Stomach (tissue), 9 donors: ENCODE measurements around the gene TMEM154. TPM values are rescaled to one million over a fixed set of nuclear protein-coding genes. Genes with fewer than 3 reads are reported as not detected.

ENCODE experiments used
- DNase-seq, 2 donors: peaks; one replicate each; pipeline versions ENCODE4 v3.0.0 to v3.0.0-alpha.2; 2013 to 2019
- H3K27ac ChIP-seq, 5 donors: fragments of 200-600 bp in 4 of 5; sonication (generic) in 4 of 5; one replicate each; pipeline ENCODE4 v1.5.1; 2013 to 2019; ENCODE audit warnings: mild to moderate bottlenecking in 1 of 5, moderate library complexity in 1 of 5
- H3K27me3 ChIP-seq, 3 donors: fragments of 200-600 bp; sonication (generic); one replicate each; pipeline ENCODE4 v1.5.1; 2017 to 2019; ENCODE audit warnings: mixed run types in 1 of 3
- H3K36me3 ChIP-seq, 4 donors: fragments of 200-600 bp; sonication (generic); 1 replicate in 3 of 4; 2 replicates in 1 of 4; pipeline ENCODE4 v1.5.1; 2016 to 2019
- H3K4me1 ChIP-seq, 4 donors: fragments of 200-600 bp; sonication (generic); one replicate each; pipeline ENCODE4 v1.5.1; 2016 to 2019
- H3K4me3 ChIP-seq, 4 donors: fragments of 200-600 bp; sonication (generic) in 3 of 4; one replicate each; pipeline ENCODE4 v1.5.1; 2016 to 2019; ENCODE audit warnings: mild to moderate bottlenecking in 1 of 4
- H3K9me3 ChIP-seq, 4 donors: fragments of 200-600 bp; sonication (generic); one replicate each; pipeline ENCODE4 v1.5.1; 2016 to 2019
- EP300 ChIP-seq: sonication (generic); formaldehyde crosslinking; IDR thresholded peaks from one replicate; pipeline ENCODE4 v1.6.1; 2017; ENCODE audit warnings: antibody characterized with exemption
- POLR2A ChIP-seq, 4 donors: fragments of 450-650 bp; IDR thresholded peaks; one replicate each; pipeline ENCODE4 v1.6.1; 2016; ENCODE audit warnings: antibody characterized with exemption in 4 of 4, control low read depth in 2 of 4, mild to moderate bottlenecking in 1 of 4, moderate library complexity in 1 of 4
- POLR2AphosphoS5 ChIP-seq, 3 donors: sonication (generic); formaldehyde crosslinking; IDR thresholded peaks; one replicate each; pipeline ENCODE4 v1.6.1; 2016; ENCODE audit warnings: antibody characterized with exemption in 3 of 3
- WGBS, 5 donors: extraction: QIAGEN DNeasy Blood & Tissue Kit in 3 of 5; methylation state at CpG; one replicate each; pipeline versions ENCODE4 v1.1.5 to v1.1.7; 2013 to 2018; 5-methylcytosine and 5-hydroxymethylcytosine counted together
- intact Hi-C: fragments of 100-400 bp; cut with DNase I; formaldehyde crosslinking; loops from one replicate; pipeline ENCODE4 v1.15.1; 2023; ENCODE audit warnings: low total_unique reads
- polyA plus RNA-seq, 3 donors: library from polyadenylated mRNA; stranded (reverse); fragments of 200-250 nt; gene quantifications; one replicate each; pipeline ENCODE4 v1.2.3, GENCODE V29; 2013
- total RNA-seq, 5 donors: library from RNA; depleted of rRNA; stranded (reverse); fragments of >200 nt; gene quantifications; one replicate each; pipeline versions ENCODE4 v1.1.0 to v1.2.3, GENCODE V29; 2014 to 2016
- TF ChIP-seq, protein P1 (sequence below), 7 experiments: fragments of 450-650 bp in 4 of 7; fragments of 200-600 bp in 3 of 7; sonication (generic) in 3 of 7; IDR thresholded peaks; one replicate each; pipeline ENCODE4 v1.5.1; 2016 to 2019; ENCODE audit warnings: antibody characterized with exemption in 7 of 7, control low read depth in 2 of 7, mild to moderate bottlenecking in 1 of 7
- donor health status: healthy with polysubstance abuse.
- donor health status: Bipolar disorder and iron deficiency.
- donor health status: healthy.

TMEM154 gene
- total and polyA plus RNA-seq, 8 donors = under 0.01 to 5.5 (median 0.69) TPM

DNA sequence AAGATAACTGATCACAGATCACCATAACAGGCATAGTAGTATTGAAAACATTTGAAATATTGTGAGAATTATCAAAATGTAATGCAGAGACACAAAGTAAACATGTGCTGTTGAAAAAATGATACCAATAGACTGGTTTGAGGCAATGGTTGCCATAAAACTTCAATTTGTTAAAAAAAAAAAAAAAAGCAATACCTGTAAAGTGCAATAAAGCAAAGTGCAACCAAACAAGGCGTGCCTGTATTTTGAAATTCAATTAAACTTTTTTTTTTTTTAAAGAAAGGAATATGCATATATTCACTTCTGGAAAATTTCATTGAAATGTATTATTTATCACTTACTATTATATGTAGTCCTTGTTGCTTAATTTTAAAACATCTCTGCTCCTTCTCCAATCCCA is 27.7 kb downstream of the TMEM154 start:
- no peaks in the 10 kb centered on the region for H3K36me3 ChIP-seq
- H3K4me3 ChIP-seq = no peak overlapping the region
- WGBS, 5 donors = 92 to 100% (median 94%) methylated on average over 1 of the region's 1 CpG
- no peak for DNase-seq
- intact Hi-C loops = no loop called here
- H3K27me3 ChIP-seq = no peaks in the 10 kb centered on the region
- H3K9me3 ChIP-seq = peaks cover 0 to 12% (median 5%) of the 10 kb centered on the region in 4 donors
- TF ChIP-seq POLR2A (IDR thresholded peaks at IDR 0.05) (no peak), EP300 (no peak), POLR2AphosphoS5 (IDR thresholded peaks at IDR 0.05) (no peak)
- TF ChIP-seq, protein P1, sequence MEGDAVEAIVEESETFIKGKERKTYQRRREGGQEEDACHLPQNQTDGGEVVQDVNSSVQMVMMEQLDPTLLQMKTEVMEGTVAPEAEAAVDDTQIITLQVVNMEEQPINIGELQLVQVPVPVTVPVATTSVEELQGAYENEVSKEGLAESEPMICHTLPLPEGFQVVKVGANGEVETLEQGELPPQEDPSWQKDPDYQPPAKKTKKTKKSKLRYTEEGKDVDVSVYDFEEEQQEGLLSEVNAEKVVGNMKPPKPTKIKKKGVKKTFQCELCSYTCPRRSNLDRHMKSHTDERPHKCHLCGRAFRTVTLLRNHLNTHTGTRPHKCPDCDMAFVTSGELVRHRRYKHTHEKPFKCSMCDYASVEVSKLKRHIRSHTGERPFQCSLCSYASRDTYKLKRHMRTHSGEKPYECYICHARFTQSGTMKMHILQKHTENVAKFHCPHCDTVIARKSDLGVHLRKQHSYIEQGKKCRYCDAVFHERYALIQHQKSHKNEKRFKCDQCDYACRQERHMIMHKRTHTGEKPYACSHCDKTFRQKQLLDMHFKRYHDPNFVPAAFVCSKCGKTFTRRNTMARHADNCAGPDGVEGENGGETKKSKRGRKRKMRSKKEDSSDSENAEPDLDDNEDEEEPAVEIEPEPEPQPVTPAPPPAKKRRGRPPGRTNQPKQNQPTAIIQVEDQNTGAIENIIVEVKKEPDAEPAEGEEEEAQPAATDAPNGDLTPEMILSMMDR (IDR thresholded peaks at IDR 0.05) = no peak
- H3K27ac ChIP-seq = no peak overlapping the region
- no peaks in the 10 kb centered on the region for H3K4me1 ChIP-seq

DNA sequence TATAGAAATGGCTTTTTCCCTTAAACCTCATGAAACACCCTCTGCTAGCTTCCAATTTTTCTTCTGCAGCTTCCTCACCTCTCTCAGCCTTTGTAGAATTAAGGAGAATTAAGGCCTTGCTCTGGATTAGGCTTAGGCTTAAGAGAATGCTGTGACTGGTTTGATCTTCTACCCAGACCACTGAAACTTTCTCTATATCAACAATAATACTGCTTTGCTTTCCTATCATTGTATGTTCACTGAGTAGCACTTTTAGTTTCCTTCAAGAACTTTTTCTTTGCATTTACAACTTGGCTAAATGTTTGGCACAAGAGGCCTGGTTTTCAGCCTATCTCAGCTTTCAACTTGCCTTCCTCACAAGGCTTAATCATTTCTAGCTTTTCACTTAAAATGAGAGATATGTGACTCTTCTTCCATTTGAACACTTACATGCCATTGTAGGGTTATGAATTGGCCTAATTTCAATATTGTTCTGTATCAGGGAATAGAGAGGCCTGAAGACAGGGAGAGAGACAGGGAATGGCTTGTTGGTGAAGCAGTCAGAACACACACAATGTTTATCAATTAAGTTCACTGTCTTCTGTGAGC is 28.2 kb downstream of the TMEM154 start:
- Histone ChIP-seq H3K27ac (no peak overlapping the region), H3K27me3 (no peaks in the 10 kb centered on the region), H3K9me3 (peaks cover 0 to 6% (median 1%) of the 10 kb centered on the region in 4 donors), H3K4me3 (no peak overlapping the region), H3K4me1 (no peaks in the 10 kb centered on the region), H3K36me3 (no peaks in the 10 kb centered on the region)
- intact Hi-C loops = no loop called here
- no peak for DNase-seq
- no peak for TF ChIP-seq POLR2A (IDR thresholded peaks at IDR 0.05)
- no peak for TF ChIP-seq POLR2AphosphoS5 (IDR thresholded peaks at IDR 0.05)
- no peak for TF ChIP-seq EP300
- TF ChIP-seq, protein P1 (IDR thresholded peaks at IDR 0.05) = no peak

DNA sequence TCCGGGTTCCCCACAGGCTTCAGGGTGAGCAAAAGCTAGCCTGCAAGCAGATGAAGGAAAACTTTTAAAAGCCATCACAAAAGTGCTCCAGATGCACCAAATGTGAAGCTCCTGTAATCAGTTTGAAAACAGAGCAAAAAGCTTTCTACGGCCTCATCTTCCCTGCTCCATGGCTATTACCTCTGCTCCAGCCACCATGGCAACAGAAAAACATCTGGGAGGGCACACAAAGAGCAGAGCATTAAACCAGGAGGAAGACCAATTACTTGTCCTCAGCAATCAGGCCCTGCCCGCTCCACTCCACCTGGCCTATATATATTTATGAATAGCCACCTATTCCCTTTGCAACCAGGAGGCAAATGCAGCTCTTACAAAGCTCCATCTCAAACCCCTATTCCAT is 33.6 kb downstream of the TMEM154 start:
- no peak for TF ChIP-seq POLR2A (IDR thresholded peaks at IDR 0.05)
- no peak for TF ChIP-seq POLR2AphosphoS5 (IDR thresholded peaks at IDR 0.05)
- TF ChIP-seq, protein P1 (IDR thresholded peaks at IDR 0.05) = no peak
- no peak for TF ChIP-seq EP300

DNA sequence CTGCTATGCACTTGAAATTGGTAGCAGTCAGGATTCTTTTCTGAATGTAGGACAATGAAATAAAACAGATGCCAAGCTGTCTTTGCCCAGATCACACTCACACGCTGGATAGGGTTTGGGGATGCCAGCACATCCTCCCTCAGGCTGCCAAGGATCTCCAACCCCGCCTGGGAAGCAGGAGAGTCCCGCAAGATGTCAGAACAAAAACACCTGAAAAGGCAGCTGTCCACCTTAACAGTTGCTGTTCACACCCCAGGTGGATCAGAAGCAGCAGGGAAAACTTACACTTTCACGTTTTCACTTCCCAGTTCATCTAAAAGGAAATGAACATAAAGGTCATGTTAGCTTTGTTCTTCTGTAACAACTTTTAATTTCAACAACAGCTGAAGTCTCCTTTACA is 35.7 kb downstream of the TMEM154 start:
- DNase-seq = no peak
- Histone ChIP-seq H3K9me3 (no peaks in the 10 kb centered on the region), H3K27ac (peak overlapping the region in 2 of 5 donors; percentile 38 to 46), H3K27me3 (no peaks in the 10 kb centered on the region), H3K4me1 (peaks cover 0 to 34% (median 9%) of the 10 kb centered on the region in 4 donors), H3K36me3 (no peaks in the 10 kb centered on the region), H3K4me3 (no peak overlapping the region)
- 54 to 64% (median 58%) methylated on average over 4 of the region's 4 CpGs for WGBS, 5 donors
- no peak for TF ChIP-seq EP300
- intact Hi-C loops = no loop called here

More for the DNA sequence above, 33.6 kb downstream of the TMEM154 start:
- Histone ChIP-seq H3K4me3 (no peak overlapping the region), H3K36me3 (no peaks in the 10 kb centered on the region), H3K27me3 (no peaks in the 10 kb centered on the region), H3K4me1 (peaks cover 0 to 20% (median 0%) of the 10 kb centered on the region in 4 donors), H3K9me3 (no peaks in the 10 kb centered on the region), H3K27ac (no peak overlapping the region)
- peak in 1 of 2 donors; percentile 22 for DNase-seq
- intact Hi-C loops = no loop called here
- 87 to 92% (median 89%) methylated on average over 3 of the region's 3 CpGs for WGBS, 5 donors
